Small intestine (tissue), 7 donors: ENCODE data around the gene CTSH. TPM values are rescaled to one million over a fixed set of nuclear protein-coding genes. Genes with fewer than 3 reads are reported as not detected.
"Not testable (repeated sequence)": the region's sequence is repeated elsewhere in the genome, so short reads cannot be mapped to it uniquely, and the experiment has no call there.

Experiments
- DNase-seq, 2 donors: peaks; one replicate each; pipeline versions ENCODE4 v3.0.0 to v3.0.0-alpha.2; 2013
- FAIRE-seq: peaks from 2 replicates; lab custom pipeline; 2012; peaks lifted over from hg19 to GRCh38; lab: Jason Lieb, UNC
- H3K27ac ChIP-seq, 3 donors: one replicate each; pipeline ENCODE4 v1.5.1; 2013; ENCODE audit warnings: low read length in 2 of 3, mild to moderate bottlenecking in 2 of 3, control low read depth in 1 of 3, inconsistent platforms in 1 of 3, low read depth in 1 of 3, moderate library complexity in 1 of 3
- H3K27me3 ChIP-seq, 3 donors: one replicate each; pipeline ENCODE4 v1.6.1; 2013; ENCODE audit warnings: low read length in 3 of 3, inconsistent platforms in 1 of 3; ENCODE audit not compliant: control insufficient read depth in 3 of 3, insufficient read depth in 3 of 3
- H3K36me3 ChIP-seq, 3 donors: one replicate each; pipeline ENCODE4 v1.6.1; 2013; ENCODE audit warnings: low read length in 3 of 3, inconsistent platforms in 1 of 3, low read depth in 1 of 3, mild to moderate bottlenecking in 1 of 3, moderate library complexity in 1 of 3; ENCODE audit not compliant: control insufficient read depth in 3 of 3, insufficient read depth in 2 of 3
- H3K4me1 ChIP-seq, 3 donors: one replicate each; pipeline ENCODE4 v1.6.1; 2013; ENCODE audit warnings: low read length in 2 of 3, inconsistent platforms in 1 of 3, low read depth in 1 of 3, mild to moderate bottlenecking in 1 of 3, moderate library complexity in 1 of 3; ENCODE audit not compliant: control insufficient read depth in 3 of 3, insufficient read depth in 2 of 3
- H3K4me3 ChIP-seq, 3 donors: one replicate each; pipeline ENCODE4 v1.5.1; 2013; ENCODE audit warnings: low read length in 3 of 3, control low read depth in 1 of 3, inconsistent platforms in 1 of 3, low read depth in 1 of 3, mild to moderate bottlenecking in 1 of 3, moderate library complexity in 1 of 3
- H3K9me3 ChIP-seq, 2 donors: one replicate each; pipeline ENCODE4 v1.6.1; 2013; ENCODE audit warnings: low read depth in 1 of 2, low read length in 1 of 2; ENCODE audit not compliant: control insufficient read depth in 2 of 2, insufficient read depth in 1 of 2
- WGBS, 3 donors: extraction: QIAGEN DNeasy Blood & Tissue Kit; methylation state at CpG; one replicate each; pipeline ENCODE4 v1.1.7; 2013; 5-methylcytosine and 5-hydroxymethylcytosine counted together
- polyA plus RNA-seq, 4 donors: library from polyadenylated mRNA; stranded (reverse) in 3 of 4; unstranded in 1 of 4; fragments of 200-250 nt in 3 of 4; fragments of 120-200 nt in 1 of 4; gene quantifications; one replicate each; pipeline versions ENCODE4 v1.2.1 to v1.2.3, GENCODE V29; 2013
- donor health status: healthy with polysubstance abuse.
- donor health status: control.
- donor health status: control.
- donor health status: Bipolar disorder and iron deficiency.
- donor health status: healthy.

The CTSH gene
- polyA plus RNA-seq, 4 donors, result 116 to 434 (median 167) TPM

GRCh38 chr15:78881681-78882080 lies 63.2 kb downstream of the CTSH start:
- Histone ChIP-seq H3K27ac (no peak overlapping the region), H3K27me3 (no peaks in the 10 kb centered on the region), H3K4me1 (peaks cover 0 to 14% (median 9%) of the 10 kb centered on the region in 3 donors), H3K4me3 (no peak overlapping the region), H3K36me3 (peaks cover 6 to 25% (median 9%) of the 10 kb centered on the region in 3 donors), H3K9me3 (no peaks in the 10 kb centered on the region)
- no peak for FAIRE-seq
- 86 to 90% (median 86%) methylated on average over 1 of the region's 1 CpG for WGBS, 3 donors
- no peak for DNase-seq

DNA sequence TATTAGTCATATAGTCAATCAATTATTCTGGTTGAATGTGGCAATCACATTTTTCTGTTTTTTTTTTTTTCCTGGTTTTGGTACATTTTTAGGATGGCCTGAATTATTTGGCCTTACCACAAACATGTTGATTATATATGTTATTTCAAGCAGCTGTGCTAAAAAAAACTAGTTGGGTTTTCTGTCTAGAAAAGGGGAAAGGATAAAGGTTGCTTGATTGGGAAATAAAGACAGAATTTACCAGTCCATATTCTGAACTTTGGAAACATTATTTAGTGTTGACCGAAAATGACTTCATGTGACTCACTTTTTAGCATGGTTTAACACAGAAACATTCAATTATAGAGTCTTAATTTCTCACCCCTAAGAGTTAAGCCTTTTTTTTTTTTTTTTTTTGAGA lies 64.0 kb downstream of the CTSH start:
- DNase-seq (no peak), FAIRE-seq (no peak)
- Histone ChIP-seq H3K27me3 (no peaks in the 10 kb centered on the region), H3K4me3 (no peak overlapping the region), H3K27ac (no peak overlapping the region), H3K4me1 (peaks cover 0 to 18% (median 14%) of the 10 kb centered on the region in 3 donors), H3K36me3 (peaks cover 2 to 22% (median 6%) of the 10 kb centered on the region in 3 donors), H3K9me3 (no peaks in the 10 kb centered on the region)
- 79 to 84% (median 84%) methylated on average over 1 of the region's 1 CpG for WGBS, 3 donors

DNA sequence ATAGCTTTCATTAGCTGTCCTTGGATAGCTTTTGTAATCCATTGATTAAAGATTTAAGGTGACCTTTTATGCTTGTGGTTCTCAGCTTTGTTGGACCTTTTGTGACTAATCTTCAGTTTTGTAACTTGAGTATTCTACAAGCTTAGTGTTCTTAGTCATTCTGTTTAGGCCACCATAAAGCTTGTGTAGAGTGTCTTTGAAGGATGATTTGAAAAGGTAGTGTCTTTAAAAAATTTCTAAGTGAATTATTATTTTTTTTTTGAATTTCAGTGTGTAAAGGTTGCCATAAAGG lies 64.7 kb downstream of the CTSH start:
- FAIRE-seq, result no peak
- no peak overlapping the region for H3K4me3 ChIP-seq

DNA sequence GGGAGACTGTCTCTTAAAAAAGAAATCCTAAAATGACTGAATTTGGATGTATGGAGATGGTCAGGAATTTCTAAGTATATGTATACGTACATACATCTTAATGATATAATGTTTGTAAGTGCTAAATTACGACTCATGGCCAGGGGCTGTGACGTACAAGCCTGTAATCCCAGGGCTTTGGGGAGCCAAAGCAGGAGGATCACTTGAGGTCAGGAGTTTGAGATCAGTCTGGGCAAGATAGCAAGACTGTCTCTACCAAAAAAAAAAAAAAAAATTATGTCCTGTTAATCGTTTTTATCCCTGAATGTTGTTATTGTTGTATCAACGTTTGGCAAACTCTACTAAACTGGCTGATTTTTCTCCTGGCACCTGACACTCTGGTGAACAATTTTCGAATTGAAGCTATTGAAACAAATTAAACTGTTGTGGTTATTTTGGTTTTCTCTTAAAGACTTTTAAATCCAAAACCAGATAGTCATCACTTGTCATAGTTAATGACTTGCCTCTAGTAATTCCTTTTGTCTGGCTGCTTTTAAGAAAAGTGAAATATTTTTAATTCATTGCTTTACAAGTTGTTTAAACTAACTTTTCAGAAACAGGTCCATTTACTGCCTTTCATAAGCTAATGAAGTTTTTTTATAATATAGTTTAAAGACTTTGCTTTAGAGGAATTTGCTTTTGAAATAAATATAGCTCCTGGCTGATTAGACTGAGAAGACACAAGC lies 65.2 kb downstream of the CTSH start:
- Histone ChIP-seq H3K9me3 (no peaks in the 10 kb centered on the region), H3K27ac (peak overlapping the region in 1 of 3 donors; percentile 65), H3K27me3 (no peaks in the 10 kb centered on the region), H3K4me1 (peaks cover 0 to 25% (median 21%) of the 10 kb centered on the region in 3 donors), H3K4me3 (no peak overlapping the region), H3K36me3 (peaks cover 0 to 26% (median 6%) of the 10 kb centered on the region in 3 donors)
- no peak for DNase-seq
- no peak for FAIRE-seq
- 35 to 39% (median 38%) methylated on average over 6 of the region's 6 CpGs for WGBS, 3 donors

More for the DNA sequence above, 64.7 kb downstream of the CTSH start:
- Histone ChIP-seq H3K36me3 (peaks cover 2 to 26% (median 6%) of the 10 kb centered on the region in 3 donors), H3K27ac (no peak overlapping the region), H3K27me3 (no peaks in the 10 kb centered on the region), H3K4me1 (peaks cover 0 to 22% (median 18%) of the 10 kb centered on the region in 3 donors), H3K9me3 (no peaks in the 10 kb centered on the region)
- no peak for DNase-seq

GRCh38 chr15:78878356-78878755 lies 66.5 kb downstream of the CTSH start:
- Histone ChIP-seq H3K4me1 (peaks cover 0 to 25% (median 21%) of the 10 kb centered on the region in 3 donors), H3K36me3 (peaks cover 0 to 21% (median 6%) of the 10 kb centered on the region in 3 donors), H3K9me3 (no peaks in the 10 kb centered on the region), H3K4me3 (no peak overlapping the region), H3K27ac (no peak overlapping the region), H3K27me3 (no peaks in the 10 kb centered on the region)
- FAIRE-seq (no peak), DNase-seq (no peak)
- WGBS, 3 donors, result 40 to 66% (median 55%) methylated on average over 1 of the region's 1 CpG

- H3K9me3 ChIP-seq, H3K4me3 ChIP-seq, H3K27me3 ChIP-seq, FAIRE-seq, DNase-seq, H3K27ac ChIP-seq: not testable (repeated sequence)
- 62 to 80% (median 73%) methylated on average over 13 to 14 of the region's 14 CpGs for WGBS, 3 donors
- Histone ChIP-seq H3K36me3 (peaks cover 0 to 14% (median 6%) of the 10 kb centered on the region in 3 donors), H3K4me1 (peaks cover 0 to 25% (median 21%) of the 10 kb centered on the region in 3 donors)
Observed at GRCh38 chr15:78876954-78877353, 67.9 kb downstream of the CTSH start.

- Histone ChIP-seq H3K36me3 (peaks cover 0 to 9% (median 0%) of the 10 kb centered on the region in 3 donors), H3K9me3 (no peaks in the 10 kb centered on the region), H3K4me1 (peaks cover 0 to 25% (median 21%) of the 10 kb centered on the region in 3 donors), H3K27me3 (no peaks in the 10 kb centered on the region), H3K27ac (peak overlapping the region in 1 of 3 donors; percentile 38), H3K4me3 (peak overlapping the region in 2 of 3 donors; percentile 16 to 72)
- WGBS, 3 donors, result 43 to 66% (median 55%) methylated on average over 22 of the region's 22 CpGs
- DNase-seq (no peak), FAIRE-seq (no peak)
Observed at GRCh38 chr15:78875107-78875914, 69.5 kb downstream of the CTSH start.
